Measurements from ENCODE around the gene EXOSC5. TPM values are rescaled to one million over a fixed set of nuclear protein-coding genes. Genes with fewer than 3 reads are reported as not detected.

Gene EXOSC5
- total and polyA plus RNA-seq, 9 of the 15 experiments (the other 6 are each of a cell fraction or from before 2014, with no cell fraction given), result 10.9 to 75.5 (median 37.8) TPM

GRCh38 chr19:41363753-41364523 is 33.2 kb downstream of the EXOSC5 start, which contains the start of gene B9D2 (continued):
- TF ChIP-seq ZBTB5 (IDR thresholded peaks at IDR 0.05), result peak; percentile 86
- TF ChIP-seq ERF (CRISPR knock-in tag; IDR thresholded peaks at IDR 0.05), result 0 out of 2 replicates have a peak, but pooled peaks have one; percentile 10
- no peak for TF ChIP-seq ATF1 (CRISPR knock-in tag; IDR thresholded peaks at IDR 0.05)
- TF ChIP-seq ATF1 (tag; IDR thresholded peaks at IDR 0.05), result peak; percentile 91
- 0 out of 2 replicates have a peak, but pooled peaks have one; percentile 32 for TF ChIP-seq ZNF766 (CRISPR knock-in tag; conservative IDR thresholded peaks at IDR 0.05)
- no peak for TF ChIP-seq ZNF583 (CRISPR knock-in tag; IDR thresholded peaks at IDR 0.05)
- no peak for TF ChIP-seq ZNF277 (CRISPR knock-in tag; IDR thresholded peaks at IDR 0.05; ENCODE audit: borderline replicate concordance)
- TF ChIP-seq SREBF1 (IDR thresholded peaks at IDR 0.05; ENCODE audit: borderline replicate concordance, low read depth, low read length), result peak; percentile 66; the same call in 1 of the 2 replicates
- no peak for TF ChIP-seq HNRNPK (IDR thresholded peaks at IDR 0.05; ENCODE audit: low read depth, low read length, poor library complexity, severe bottlenecking)
- no peak for TF ChIP-seq FOSL1 (tag; conservative IDR thresholded peaks at IDR 0.05)
- no peak; the same call in 1 of the 2 replicates for TF ChIP-seq MTA1 (IDR thresholded peaks at IDR 0.05; ENCODE audit: borderline replicate concordance)
- TF ChIP-seq TOE1 (IDR thresholded peaks at IDR 0.05; ENCODE audit: borderline replicate concordance), result no peak
- TF ChIP-seq TOE1 (CRISPR knock-in tag; IDR thresholded peaks at IDR 0.05; ENCODE audit: borderline replicate concordance, low read depth), result no peak
- no peak for TF ChIP-seq ZNF740 (CRISPR knock-in tag; IDR thresholded peaks at IDR 0.05)
- TF ChIP-seq ZNF740 (tag; IDR thresholded peaks at IDR 0.05), result no peak
- TF ChIP-seq THRAP3 (IDR thresholded peaks at IDR 0.05; ENCODE audit: borderline replicate concordance), result no peak
- TF ChIP-seq CBFB (CRISPR knock-in tag; IDR thresholded peaks at IDR 0.05), result no peak
- peak; percentile 84 for TF ChIP-seq MEIS2 (IDR thresholded peaks at IDR 0.05; ENCODE audit: partially characterized antibody)
- no peak for TF ChIP-seq RB1 (IDR thresholded peaks at IDR 0.05; ENCODE audit: low read depth)
- TF ChIP-seq CAMTA2 (CRISPR knock-in tag; conservative IDR thresholded peaks at IDR 0.05), result no peak
- TF ChIP-seq ARID3A (IDR thresholded peaks at IDR 0.05; ENCODE audit: borderline replicate concordance, low read depth, low read length), result no peak
